Stimulated activated CD4-positive, alpha-beta T cell treated with anti-CD3 and anti-CD28 coated beads, Interleukin-4, amount 100 ng/mL, for 24 hours (primary cell): ENCODE results near the gene TMX1.
"Not testable (repeated sequence)": the region's sequence is repeated elsewhere in the genome, so short reads cannot be mapped to it uniquely, and the experiment has no call there.

Experiments
- DNase-seq: peaks from one replicate; pipeline ENCODE4 v3.0.0-alpha.2; 2020

Gene TMX1

DNA sequence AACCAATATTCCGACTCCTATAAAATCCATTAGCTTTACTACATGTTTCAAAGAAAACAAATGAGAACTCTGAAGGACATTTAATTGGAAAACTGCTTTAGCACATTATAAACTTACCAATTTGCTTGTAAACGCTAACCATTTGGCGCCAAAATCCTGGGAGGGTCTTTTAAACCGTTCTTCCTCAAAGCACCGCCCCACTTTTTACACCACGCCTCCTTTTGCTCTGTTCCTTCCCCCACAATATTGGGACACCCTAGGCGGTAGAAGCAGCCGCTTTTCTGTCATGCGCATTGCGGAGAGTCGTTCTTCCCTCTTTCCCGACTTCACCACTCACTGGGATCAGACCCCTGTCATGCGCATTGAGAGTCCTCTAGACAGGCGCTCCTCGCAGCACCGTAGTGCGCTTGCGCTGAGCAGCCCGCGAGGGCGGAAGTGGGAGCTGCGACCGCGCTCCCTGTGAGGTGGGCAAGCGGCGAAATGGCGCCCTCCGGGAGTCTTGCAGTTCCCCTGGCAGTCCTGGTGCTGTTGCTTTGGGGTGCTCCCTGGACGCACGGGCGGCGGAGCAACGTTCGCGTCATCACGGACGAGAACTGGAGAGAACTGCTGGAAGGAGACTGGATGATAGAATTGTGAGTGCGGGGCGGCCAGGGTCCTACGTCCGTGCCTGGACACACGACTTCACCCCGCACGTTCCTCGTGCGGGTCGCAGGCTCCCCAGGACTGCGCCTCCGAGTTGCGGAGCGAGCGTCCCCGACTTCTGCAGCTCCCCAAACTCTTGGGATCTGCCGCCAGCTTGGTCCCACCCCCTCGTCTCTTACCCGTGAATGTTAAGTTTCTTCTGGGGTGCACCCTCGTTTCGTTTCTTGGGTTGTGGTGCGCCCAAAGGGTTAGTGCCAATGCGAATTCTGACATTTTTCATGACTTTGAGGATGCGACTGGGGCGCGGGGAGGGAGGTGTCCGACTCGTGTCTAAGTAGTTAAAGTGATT lies at the start of gene TMX1:
TMX1 (plus strand) TSS at position 435 of the 991 bp plus-strand sequence; CDS start at position 481, 46 bp downstream.
- peak; percentile 94 for DNase-seq

DNA sequence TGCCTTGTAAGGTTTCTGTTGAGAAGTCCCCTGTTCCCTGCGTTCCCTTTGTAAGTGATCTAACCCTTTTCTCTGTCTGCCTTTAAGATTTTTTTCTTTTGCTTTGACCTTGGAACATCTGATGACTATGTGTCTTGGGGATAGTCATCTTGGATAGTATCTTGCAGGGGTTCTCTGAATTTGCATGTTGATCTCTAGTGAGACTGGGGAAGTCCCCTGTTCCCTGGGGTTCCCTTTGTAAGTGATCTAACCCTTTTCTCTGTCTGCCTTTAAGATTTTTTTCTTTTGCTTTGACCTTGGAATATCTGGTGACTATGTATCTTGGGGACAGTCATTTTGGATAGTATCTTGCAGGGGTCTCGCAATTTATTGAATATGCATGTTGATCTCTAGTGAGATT lies 38.2 kb upstream of the TMX1 start:
- DNase-seq = no peak

DNA sequence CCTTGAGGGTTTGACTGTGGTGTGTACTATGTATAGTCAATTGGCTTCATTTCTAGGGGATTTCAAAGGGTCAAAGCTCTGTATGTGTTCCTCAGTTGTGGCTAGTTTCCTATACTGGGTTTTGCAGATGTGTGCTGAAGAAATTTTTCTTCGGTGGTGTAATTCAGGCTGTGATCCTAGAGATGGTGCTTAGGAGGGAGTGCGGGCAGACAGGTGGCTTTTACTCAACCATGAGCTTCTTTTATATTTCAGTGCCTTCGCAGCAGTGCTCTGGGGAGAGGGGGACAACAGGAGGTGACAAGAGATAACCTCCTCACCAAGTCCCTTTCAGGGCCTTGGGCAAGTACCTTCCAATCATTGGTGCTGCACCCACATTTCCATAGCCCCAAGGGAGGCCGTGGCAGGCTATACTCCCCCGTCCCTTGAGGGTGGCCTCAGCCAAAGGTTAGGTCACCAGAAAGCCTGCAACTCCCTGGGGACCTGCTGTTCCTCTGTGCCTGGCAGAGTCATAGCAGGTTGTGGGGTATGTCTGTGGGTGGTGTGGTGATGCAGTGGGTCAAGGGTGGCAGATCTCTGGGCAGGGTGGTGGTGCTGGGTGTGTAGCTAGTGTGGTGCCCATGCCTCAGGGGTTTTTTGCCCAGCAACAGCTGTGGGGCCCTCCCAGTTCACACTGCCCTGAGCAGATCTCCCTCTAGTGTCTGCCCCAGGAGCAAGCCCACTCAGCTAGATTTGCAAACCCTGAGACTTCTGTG lies 37.0 kb upstream of the TMX1 start:
- no peak for DNase-seq

GRCh38 chr14:51203881-51204280 lies 36.2 kb upstream of the TMX1 start:
- no peak for DNase-seq

GRCh38 chr14:51205486-51205885 lies 34.6 kb upstream of the TMX1 start:
- no peak for DNase-seq

- no peak for DNase-seq
Observed at GRCh38 chr14:51206462-51206861, 33.6 kb upstream of the TMX1 start.

DNA sequence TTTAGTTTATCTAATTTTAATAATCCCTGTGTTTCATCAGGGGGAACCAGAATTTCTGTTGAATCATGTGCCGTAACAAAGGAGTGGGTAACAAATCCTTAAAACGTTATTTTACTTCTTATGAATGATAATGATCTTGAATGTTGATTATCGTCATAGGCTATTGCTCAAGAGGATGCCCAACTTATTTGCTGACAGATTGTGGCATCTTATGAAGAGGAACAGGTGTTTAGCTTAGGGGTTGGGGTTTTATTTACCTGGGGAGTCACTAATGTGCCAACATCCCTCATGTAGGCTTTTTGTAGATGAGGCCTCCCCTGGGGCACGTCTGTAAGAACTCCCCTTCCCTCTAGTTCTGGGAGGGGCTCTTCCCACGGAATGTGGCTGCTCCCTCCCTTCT lies 32.4 kb upstream of the TMX1 start:
- DNase-seq = no peak

GRCh38 chr14:51208982-51209381 lies 31.1 kb upstream of the TMX1 start:
- no peak for DNase-seq

- DNase-seq = no peak
Observed at GRCh38 chr14:51209457-51209856, 30.6 kb upstream of the TMX1 start.

- no peak for DNase-seq
Observed at GRCh38 chr14:51210594-51210993, 29.5 kb upstream of the TMX1 start.

DNA sequence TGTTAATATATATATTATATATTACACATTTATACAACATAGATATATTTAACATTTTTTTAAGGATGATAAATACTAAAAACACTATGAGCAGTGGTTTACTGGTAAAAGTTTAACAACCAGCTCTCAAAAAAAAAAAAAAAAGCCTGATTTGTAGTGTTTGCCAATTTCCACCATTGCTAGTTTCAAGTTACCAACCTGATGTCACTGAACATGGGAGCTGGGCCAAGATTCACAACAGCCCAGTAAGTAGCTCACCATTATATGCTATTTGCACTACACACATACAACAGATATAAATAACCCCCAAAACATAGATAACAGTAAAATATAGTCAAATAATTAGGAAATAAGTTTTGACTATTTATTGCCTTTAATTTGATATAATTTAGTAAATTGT lies 28.9 kb upstream of the TMX1 start:
- no peak for DNase-seq

DNA sequence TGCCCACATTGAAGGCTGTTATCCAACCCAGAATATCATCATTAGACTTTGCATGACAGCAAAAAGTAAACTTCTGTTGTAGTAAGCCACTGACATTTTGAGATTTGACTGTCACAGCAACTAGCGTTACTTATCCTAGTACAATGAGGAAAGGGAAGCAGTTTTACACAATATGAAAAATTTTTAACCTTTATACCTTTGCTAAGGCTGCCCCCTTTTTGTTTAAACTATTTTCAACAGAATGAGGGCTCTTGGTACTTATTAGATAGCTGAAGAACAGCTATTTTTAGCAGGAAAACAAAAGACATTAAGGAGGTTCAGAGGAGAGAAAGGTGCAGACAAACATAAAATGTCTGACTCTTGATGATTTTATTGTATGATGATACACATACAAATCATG lies 23.4 kb upstream of the TMX1 start:
- DNase-seq = no peak

- no peak for DNase-seq
Observed at GRCh38 chr14:51219473-51220448, 20.3 kb upstream of the TMX1 start.

- DNase-seq = not testable (repeated sequence)
Observed at GRCh38 chr14:51223463-51223862, 16.6 kb upstream of the TMX1 start.

DNA sequence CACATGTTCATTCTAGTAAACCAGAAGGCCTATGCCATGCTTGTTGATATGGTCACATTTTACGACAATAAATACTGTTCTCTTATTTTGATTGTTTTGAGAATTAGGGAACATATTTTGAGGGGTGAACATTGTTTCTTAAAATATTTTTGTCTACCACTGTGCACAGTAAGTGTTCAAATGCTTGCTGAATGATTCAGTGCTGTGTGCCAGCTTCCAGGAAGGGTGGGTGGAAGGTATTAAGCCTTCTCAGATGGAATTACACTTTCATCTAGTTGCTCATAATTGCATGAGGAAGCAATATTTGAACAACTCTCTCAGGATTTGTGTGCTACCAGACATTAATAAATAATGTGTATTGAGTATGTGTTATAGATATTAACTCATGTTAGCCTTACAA lies 15.5 kb upstream of the TMX1 start:
- DNase-seq = no peak

DNA sequence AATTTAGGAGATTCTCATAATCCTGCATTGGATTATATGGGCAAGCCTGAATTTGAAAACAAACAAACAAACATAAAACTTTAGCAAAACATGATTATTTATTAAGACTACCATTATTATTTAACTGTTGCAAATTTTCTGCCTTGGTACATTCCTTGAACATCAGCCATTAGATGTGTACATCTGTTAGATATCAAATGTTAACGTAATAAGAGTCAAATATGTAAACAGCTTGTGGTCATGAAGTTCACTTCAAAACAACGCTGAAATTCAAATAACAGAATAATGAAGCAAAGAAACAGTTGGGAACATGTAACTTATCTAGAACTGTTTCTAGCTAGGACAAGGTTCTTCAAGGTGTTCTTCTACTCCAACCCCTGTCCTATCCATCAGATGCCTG lies 14.3 kb upstream of the TMX1 start:
- no peak for DNase-seq

DNA sequence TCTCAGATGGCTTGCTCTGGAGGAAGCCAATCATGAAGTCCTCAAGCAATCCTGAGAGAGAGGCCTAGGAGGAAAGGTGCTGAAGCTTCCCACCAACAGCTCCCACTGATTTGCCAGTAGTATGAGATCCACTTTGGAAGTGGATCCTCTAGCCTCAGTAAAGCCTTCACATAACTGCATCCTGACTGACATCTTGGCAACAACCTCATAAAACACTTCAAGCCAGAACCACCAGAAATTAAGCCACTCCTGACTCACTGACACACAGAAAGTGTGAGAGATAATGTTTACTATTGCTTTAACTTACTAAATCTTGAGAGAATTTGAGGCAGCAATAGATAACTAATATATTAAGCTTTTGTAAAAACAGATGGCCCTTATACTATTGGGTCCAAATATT lies 11.7 kb upstream of the TMX1 start:
- DNase-seq = no peak

GRCh38 chr14:51228890-51229289 lies 11.2 kb upstream of the TMX1 start:
- no peak for DNase-seq

GRCh38 chr14:51236314-51236713 lies 3.7 kb upstream of the TMX1 start:
- no peak for DNase-seq

GRCh38 chr14:51240804-51241380 lies 845 bp downstream of the TMX1 start:
- no peak for DNase-seq

- DNase-seq = no peak
Observed at GRCh38 chr14:51242545-51243490, 2.8 kb downstream of the TMX1 start.
